NB4 (cell line): Measurements from ENCODE around the gene ATRNL1.

Source experiments
- MAX ChIP-seq: IDR thresholded peaks from 2 replicates; pipeline ENCODE4 v1.6.1; 2011; ENCODE audit warnings: low read depth, low read length
- POLR2A ChIP-seq: IDR thresholded peaks from 2 replicates; pipeline ENCODE4 v1.6.1; 2011; ENCODE audit warnings: mild to moderate bottlenecking; ENCODE audit not compliant: insufficient read length; ENCODE audit errors: extremely low read depth

- TF ChIP-seq MAX (no peak), POLR2A (no peak)
Observed at GRCh38 chr10:115939101-115939854, 846.1 kb downstream of the ATRNL1 start.
